GM21825 (cell line): ENCODE results near the gene SYT11.

Source experiments
- ATAC-seq: cut with Tn5 transposase; IDR thresholded peaks from one replicate; pipeline ENCODE4 v1.9.1; 2021; ENCODE audit warnings: mild to moderate bottlenecking, moderate library complexity; ENCODE audit not compliant: unreplicated experiment

The SYT11 gene

GRCh38 chr1:155934097-155934935 lies 74.9 kb downstream of the SYT11 start, which contains the start of gene KHDC4:
Gene KHDC4, minus strand, starts transcription at chr1:155934413. Its CDS starts 40 bp downstream, at chr1:155934373.
- ATAC-seq: peak; percentile 87
